K562 (cell line): ENCODE results near the gene ZCCHC17. TPM values are rescaled to one million over a fixed set of nuclear protein-coding genes. Genes with fewer than 3 reads are reported as not detected.

Experiments used
- ATAC-seq: fragments of 200-7000 bp; cut with Tn5 transposase; 3 replicates; pipeline ENCODE4 v1.9.1; 2020; ENCODE audit warnings: moderate library complexity
- BruUV-seq: library from RNA; stranded (reverse); fragments of 400-500 nt; replicated peaks from 2 replicates; lab custom pipeline; 2021; lab: Mats Ljungman, UMichigan
- CTCF ChIA-PET: fragments of 300-600 bp; formaldehyde crosslinking; extraction: SDS; loops from one replicate; lab custom pipeline; 2021; ENCODE audit warnings: low intra/inter-chr PET ratio; lab: Yijun Ruan, JAX
- POLR2A ChIA-PET: fragments of 300-600, 350-650 bp; sonication (Branson Sonifier 250); formaldehyde crosslinking; extraction: SDS; loops from one replicate; lab custom pipeline; 2021; ENCODE audit warnings: antibody characterized with exemption, inconsistent platforms; lab: Yijun Ruan, JAX
- DNase-seq, 4 experiments: peaks; one replicate each; pipeline versions ENCODE4 v3.0.0 to v3.0.0-alpha.2; 2011 to 2018; ENCODE audit warnings: low spot score in 3 of 4, mixed read lengths in 3 of 4; ENCODE audit errors: extremely low read depth in 1 of 4
- FAIRE-seq: peaks from 2 replicates; lab custom pipeline; 2011; peaks lifted over from hg19 to GRCh38; lab: Jason Lieb, UNC
- H2AFZ ChIP-seq: 2 replicates; pipeline ENCODE4 v1.6.0; 2011; ENCODE audit warnings: low read depth, low read length, control low read depth, inconsistent platforms
- H3K27ac ChIP-seq: fragments of 200-600 bp; 3 replicates; pipeline ENCODE4 v1.8.0; 2011; ENCODE audit warnings: low read depth, mild to moderate bottlenecking, control low read depth, inconsistent platforms, low read length, moderate library complexity, mixed read lengths; ENCODE audit errors: extremely low read depth
- H3K27me3 ChIP-seq, 2 experiments: fragments of 300-600 bp in 1 of 2; 2 replicates in 1 of 2; 3 replicates in 1 of 2; pipeline versions ENCODE4 v1.6.0 to v1.8.0; 2011; ENCODE audit warnings: inconsistent platforms in 2 of 2, low read length in 2 of 2, mild to moderate bottlenecking in 1 of 2, mixed read lengths in 1 of 2, moderate library complexity in 1 of 2; ENCODE audit not compliant: control insufficient read depth in 2 of 2, insufficient read depth in 2 of 2
- H3K36me3 ChIP-seq: fragments of 300-600 bp; 3 replicates; pipeline ENCODE4 v1.8.0; 2011; ENCODE audit warnings: mild to moderate bottlenecking, low read length, inconsistent platforms; ENCODE audit not compliant: control insufficient read depth, insufficient read depth
- H3K4me1 ChIP-seq, 2 experiments: fragments of 200-600 bp in 1 of 2; replicated peaks in 1 of 2; 2 replicates in 1 of 2; 3 replicates in 1 of 2; pipeline versions ENCODE4 v1.5.1 to v1.8.0; 2011; ENCODE audit warnings: inconsistent platforms in 2 of 2, low read length in 2 of 2, mild to moderate bottlenecking in 1 of 2, mixed read lengths in 1 of 2, moderate library complexity in 1 of 2; ENCODE audit not compliant: control insufficient read depth in 2 of 2, insufficient read depth in 2 of 2
- H3K4me2 ChIP-seq: 2 replicates; pipeline ENCODE4 v1.6.1; 2011; ENCODE audit warnings: low read length, control low read depth, inconsistent platforms, mixed read lengths; ENCODE audit not compliant: insufficient read depth
- H3K4me3 ChIP-seq: fragments of 200-600 bp; sonication (generic), shearing (Covaris generic); 2 replicates; pipeline ENCODE4 v1.5.1; 2016; ENCODE audit warnings: control low read depth, inconsistent platforms
- H3K79me2 ChIP-seq: fragments of 200-600 bp; 3 replicates; pipeline ENCODE4 v1.8.0; 2011; ENCODE audit warnings: low read length, inconsistent platforms; ENCODE audit not compliant: control insufficient read depth, insufficient read depth
- H3K9ac ChIP-seq, 2 experiments: 2 replicates each; pipeline versions ENCODE4 v1.6.0 to v1.6.1; 2011; ENCODE audit warnings: low read depth in 2 of 2, low read length in 2 of 2, control low read depth in 1 of 2, inconsistent platforms in 1 of 2, mild to moderate bottlenecking in 1 of 2, mixed read lengths in 1 of 2; ENCODE audit not compliant: insufficient read depth in 1 of 2
- H3K9me1 ChIP-seq: one replicate; pipeline ENCODE4 v1.6.0; 2011; ENCODE audit warnings: inconsistent platforms, mild to moderate bottlenecking, low read length, moderate library complexity; ENCODE audit not compliant: control insufficient read depth, insufficient read depth
- H3K9me3 ChIP-seq: replicated peaks from 2 replicates; pipeline ENCODE4 v1.5.1; 2011; ENCODE audit warnings: low read depth, low read length, inconsistent platforms; ENCODE audit not compliant: control insufficient read depth, insufficient read depth
- H4K20me1 ChIP-seq: replicated peaks from 2 replicates; pipeline ENCODE4 v1.6.1; 2011; ENCODE audit warnings: low read length, inconsistent platforms, mixed read lengths; ENCODE audit not compliant: control insufficient read depth, insufficient read depth
- ADNP ChIP-seq: fragments of 200-800 bp; sonication (Bioruptor generic); IDR thresholded peaks from 2 replicates; pipeline ENCODE4 v1.6.1; 2016; ENCODE audit warnings: missing genetic modification characterization, missing compliant biosample characterization
- BCOR ChIP-seq: fragments of 450-650 bp; IDR thresholded peaks from 2 replicates; pipeline ENCODE4 v1.6.1; 2016
- CBX3 ChIP-seq, 2 experiments: IDR thresholded peaks; 1 replicate in 1 of 2; 2 replicates in 1 of 2; pipeline ENCODE4 v1.6.1; 2012; ENCODE audit warnings: inconsistent platforms in 2 of 2, low read length in 2 of 2, borderline replicate concordance in 1 of 2, control low read depth in 1 of 2
- CHD2 ChIP-seq: IDR thresholded peaks from 2 replicates; pipeline ENCODE4 v1.6.1; 2011; ENCODE audit warnings: low read depth, low read length
- FOXK1 ChIP-seq: sonication (generic); formaldehyde crosslinking; IDR thresholded peaks from 2 replicates; pipeline ENCODE4 v1.8.0; 2022; ENCODE audit warnings: missing genetic modification reagents, mild to moderate bottlenecking, borderline replicate concordance
- KDM1A ChIP-seq, 2 experiments: fragments of 450-650 bp; IDR thresholded peaks; 2 replicates each; pipeline ENCODE4 v1.6.1; 2016; ENCODE audit warnings: mild to moderate bottlenecking in 2 of 2
- NELFE ChIP-seq: IDR thresholded peaks from 2 replicates; pipeline ENCODE4 v1.6.1; 2011; ENCODE audit warnings: mild to moderate bottlenecking; ENCODE audit not compliant: insufficient read depth, insufficient read length
- RBM25 ChIP-seq: fragments of 200-400 bp; formaldehyde crosslinking; IDR thresholded peaks from 2 replicates; pipeline ENCODE4 v1.6.1; 2018; ENCODE audit warnings: low read length, low read depth, moderate library complexity; ENCODE audit not compliant: severe bottlenecking
- RCOR1 ChIP-seq, 2 experiments: IDR thresholded peaks; 2 replicates each; pipeline ENCODE4 v1.6.1; 2012; ENCODE audit warnings: low read depth in 2 of 2, low read length in 2 of 2, borderline replicate concordance in 1 of 2, improper control_type of control experiment in 1 of 2
- SMARCA5 ChIP-seq: fragments of 450-650 bp; IDR thresholded peaks from 2 replicates; pipeline ENCODE4 v1.6.1; 2016
- WGBS: fragments of 100-300 bp; shearing (Covaris generic); methylation state at CpG from one replicate; pipeline ENCODE4 v1.1.6; 2016; ENCODE audit warnings: low coverage, mixed read lengths; ENCODE audit not compliant: insufficient coverage; ENCODE audit errors: missing lambda C conversion rate; 5-methylcytosine and 5-hydroxymethylcytosine counted together
- in situ Hi-C: fragments of 300-500 bp; cut with MboI; formaldehyde crosslinking; loops from 4 replicates; pipeline ENCODE4 v1.15.0; 2018; ENCODE audit warnings: inconsistent platforms, mixed read lengths
- intact Hi-C: fragments of 100-400 bp; cut with micrococcal nuclease; formaldehyde crosslinking; loops from 2 replicates; pipeline ENCODE4 v1.14.2; 2022
- polyA plus RNA-seq, 8 experiments: library from polyadenylated mRNA; depleted of rRNA in 4 of 8; stranded (reverse) in 5 of 8; unstranded in 3 of 8; fragments of >200 nt; fragmentation: Nextera tagmentation in 2 of 8; fragmentation: Illumina TruSeq in 1 of 8; extraction: Ambion mirVana in 2 of 8; extraction: Trizol in 1 of 8; gene quantifications; 2 replicates each; pipeline versions ENCODE4 v1.2.1 to v1.2.3, GENCODE V29; 2011 to 2014; ENCODE audit warnings: inconsistent platforms in 1 of 8, missing spikeins in 1 of 8
- total RNA-seq, 7 experiments: library from RNA; depleted of rRNA in 6 of 7; stranded (reverse); fragments of >200 nt in 6 of 7; fragmentation: Illumina TruSeq in 2 of 7; extraction: Trizol in 2 of 7; gene quantifications; 2 replicates each; pipeline versions ENCODE4 v1.2.1 to v1.2.3, GENCODE V29; 2011 to 2021; ENCODE audit warnings: low replicate concordance in 1 of 7
- TF ChIP-seq, protein P1 (sequence below): fragments of 250-450 bp; sonication (Bioruptor Pico); IDR thresholded peaks from 2 replicates; pipeline ENCODE4 v1.9.0; 2021; ENCODE audit warnings: mild to moderate bottlenecking, inconsistent platforms

Gene ZCCHC17
- total and polyA plus RNA-seq, 9 of the 15 experiments (the other 6 are each of a cell fraction or from before 2014, with no cell fraction given), result 46.9 to 150 (median 74.7) TPM

DNA sequence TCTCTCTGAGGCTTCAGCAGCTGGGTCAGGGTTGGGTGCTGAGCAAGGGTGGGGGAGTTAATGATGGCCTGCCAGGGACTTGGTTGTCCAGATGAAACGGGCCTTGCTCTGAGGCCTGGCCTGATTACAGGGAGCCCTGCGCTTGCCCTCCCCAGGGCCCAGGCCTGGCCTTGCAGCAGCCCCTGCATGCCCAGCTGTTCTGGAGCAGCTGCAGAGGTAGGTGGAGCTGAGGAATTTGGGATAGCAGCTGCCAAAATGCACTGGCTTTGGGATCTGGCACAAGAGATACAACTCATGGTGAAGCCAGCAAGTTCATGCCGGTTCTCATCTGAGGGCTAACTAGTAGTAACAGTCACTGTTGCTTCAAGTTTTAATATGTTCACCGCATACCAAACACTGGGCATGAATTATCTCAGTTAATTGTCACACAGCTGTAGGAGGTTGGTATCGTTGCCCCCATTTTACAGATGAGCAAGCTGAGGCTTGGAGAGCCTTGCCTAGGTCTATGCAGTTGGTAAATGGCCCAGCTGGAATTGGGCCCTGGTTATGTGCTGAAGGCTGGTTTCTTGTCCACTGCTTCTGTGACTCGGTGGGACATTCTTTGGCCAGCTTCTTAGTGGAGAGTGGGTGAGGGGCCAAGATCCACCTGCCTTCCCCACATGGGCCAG, 108.9 kb downstream of the ZCCHC17 start:
- H3K9ac ChIP-seq, result no peak overlapping the region
- no peaks in the 10 kb centered on the region for H3K36me3 ChIP-seq
- TF ChIP-seq SMARCA5 (peak; percentile 81), BCOR (peak; percentile 86), RBM25 (peak; percentile 87), CBX3 (IDR thresholded peaks at IDR 0.05; ENCODE audit: borderline replicate concordance in 1 of 2, low read length in 2 of 2) (0 out of 3 replicates have a peak, but pooled peaks of 1 of the 2 experiments have one; percentile 16), KDM1A (IDR thresholded peaks at IDR 0.05) (peak; percentile 48 to 72; a peak in 2 of 4 replicates), NELFE (no peak), RCOR1 (IDR thresholded peaks at IDR 0.05; ENCODE audit: borderline replicate concordance in 1 of 2, low read depth in 2 of 2, low read length in 2 of 2) (peak in 1 of 2 experiments; percentile 38; a peak in 1 of 4 replicates), FOXK1 (CRISPR knock-in tag) (no peak), CHD2 (no peak), ADNP (tag) (0 out of 2 replicates have a peak, but pooled peaks have one; percentile 18)
- TF ChIP-seq, protein P1, sequence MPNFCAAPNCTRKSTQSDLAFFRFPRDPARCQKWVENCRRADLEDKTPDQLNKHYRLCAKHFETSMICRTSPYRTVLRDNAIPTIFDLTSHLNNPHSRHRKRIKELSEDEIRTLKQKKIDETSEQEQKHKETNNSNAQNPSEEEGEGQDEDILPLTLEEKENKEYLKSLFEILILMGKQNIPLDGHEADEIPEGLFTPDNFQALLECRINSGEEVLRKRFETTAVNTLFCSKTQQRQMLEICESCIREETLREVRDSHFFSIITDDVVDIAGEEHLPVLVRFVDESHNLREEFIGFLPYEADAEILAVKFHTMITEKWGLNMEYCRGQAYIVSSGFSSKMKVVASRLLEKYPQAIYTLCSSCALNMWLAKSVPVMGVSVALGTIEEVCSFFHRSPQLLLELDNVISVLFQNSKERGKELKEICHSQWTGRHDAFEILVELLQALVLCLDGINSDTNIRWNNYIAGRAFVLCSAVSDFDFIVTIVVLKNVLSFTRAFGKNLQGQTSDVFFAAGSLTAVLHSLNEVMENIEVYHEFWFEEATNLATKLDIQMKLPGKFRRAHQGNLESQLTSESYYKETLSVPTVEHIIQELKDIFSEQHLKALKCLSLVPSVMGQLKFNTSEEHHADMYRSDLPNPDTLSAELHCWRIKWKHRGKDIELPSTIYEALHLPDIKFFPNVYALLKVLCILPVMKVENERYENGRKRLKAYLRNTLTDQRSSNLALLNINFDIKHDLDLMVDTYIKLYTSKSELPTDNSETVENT, result no peak
- FAIRE-seq (no peak), ATAC-seq (no peak), DNase-seq (no peak)
- 33% methylated on average over 5 of the region's 6 CpGs for WGBS
- ChIA-PET POLR2A (interaction anchor here (0.6 to 1.8 kb wide), 6 partner anchors 9 to 207 kb away, joined by 3 to 5 read pairs (median 3); no protein-coding TSS in a partner anchor), CTCF (interaction anchor here (1.2 kb wide), 1 partner anchor 9 kb away, joined by 3 read pairs; no protein-coding TSS in a partner anchor)
- H3K4me2 ChIP-seq, result no peak overlapping the region
- no peak overlapping the region for H3K4me3 ChIP-seq
- no peak overlapping the region for H3K27ac ChIP-seq
- intact Hi-C loops, result no loop called here
- H3K27me3 ChIP-seq, result peaks cover 3 to 6% of the 10 kb centered on the region in 2 experiments; a peak in 2 of 5 replicates
- H2AFZ ChIP-seq, result no peak overlapping the region
- H4K20me1 ChIP-seq, result no peaks in the 10 kb centered on the region
- H3K9me3 ChIP-seq, result no peaks in the 10 kb centered on the region; the same call in 1 of the 2 replicates
- H3K4me1 ChIP-seq, result peaks cover 12 to 17% of the 10 kb centered on the region in 2 experiments; a peak in 4 of 5 replicates
- in situ Hi-C loops, result no loop called here
- no TSS peak for BruUV-seq
- no peaks in the 10 kb centered on the region for H3K79me2 ChIP-seq
- no peaks in the 10 kb centered on the region for H3K9me1 ChIP-seq
